HG03378 (cell line): ENCODE measurements around the gene EVC2.
"Not testable (repeated sequence)": the region's sequence is repeated elsewhere in the genome, so short reads cannot be mapped to it uniquely, and the experiment has no call there.

Source experiments
- ATAC-seq: cut with Tn5 transposase; IDR thresholded peaks from one replicate; pipeline ENCODE4 v1.9.1; 2021; ENCODE audit warnings: mild to moderate bottlenecking, moderate library complexity; ENCODE audit not compliant: unreplicated experiment

The EVC2 gene

DNA sequence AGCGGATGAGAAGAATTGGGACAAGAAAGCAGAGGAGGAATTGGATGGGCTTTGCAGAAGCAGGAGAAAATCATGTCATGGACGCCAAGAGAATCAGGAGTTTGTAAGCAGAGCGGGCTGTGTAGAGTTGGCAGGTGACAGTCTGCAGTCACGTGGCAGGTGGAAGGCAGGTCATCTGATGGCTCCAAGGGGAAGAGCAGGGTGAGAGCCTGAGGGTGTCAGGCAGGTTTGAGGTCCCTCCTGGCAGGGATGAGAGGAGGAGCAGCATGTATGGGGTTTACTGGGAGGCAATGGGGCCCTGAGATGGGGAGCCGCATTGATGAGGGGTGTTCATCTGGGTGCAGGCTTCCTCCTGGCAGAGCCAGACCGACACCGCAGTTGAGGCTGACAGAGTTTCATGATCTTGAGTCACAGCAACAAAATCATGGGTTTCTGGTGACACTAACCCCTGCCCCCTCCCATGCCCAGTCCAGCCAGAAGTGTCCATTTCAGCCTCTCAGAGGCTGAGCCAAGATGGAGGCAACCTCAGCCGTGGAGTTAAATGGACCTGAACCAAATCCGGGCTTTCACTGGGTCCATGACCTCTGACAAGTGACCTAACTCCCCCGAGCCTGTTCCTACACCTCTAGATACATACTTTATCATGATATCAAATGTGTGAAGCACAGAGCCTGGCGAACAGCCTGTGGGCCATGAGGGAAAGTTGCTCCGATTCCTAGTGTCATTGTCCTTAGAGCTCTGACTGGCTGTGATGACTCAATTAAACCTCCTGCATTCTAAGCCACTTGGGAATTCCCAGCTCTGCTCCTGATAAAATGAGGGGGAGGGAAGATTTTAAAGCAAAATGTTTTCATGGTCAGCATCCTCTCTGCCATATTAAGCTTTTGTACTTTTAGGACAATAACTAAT is 38.7 kb upstream of the EVC2 start:
- no peak for ATAC-seq

DNA sequence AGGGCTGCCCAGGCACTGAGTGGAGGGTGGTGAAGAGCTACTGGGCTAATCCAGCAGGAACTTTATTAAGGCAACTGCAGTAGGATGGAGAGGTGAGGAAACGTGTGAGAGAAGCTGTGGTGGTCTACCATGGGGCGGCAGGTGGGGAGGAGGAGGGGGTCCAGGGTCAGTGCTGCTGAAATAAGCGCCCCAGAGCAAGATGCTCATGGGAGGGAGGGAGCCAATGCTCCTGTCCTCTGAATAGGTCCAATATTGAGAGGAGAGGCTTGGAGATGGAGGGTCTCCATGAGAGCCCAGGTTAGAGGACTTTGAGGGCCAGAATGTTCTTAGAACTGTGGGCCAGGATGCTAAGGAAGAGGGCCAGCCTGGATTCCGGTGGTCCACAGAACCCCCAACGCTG is 37.9 kb upstream of the EVC2 start:
- ATAC-seq = no peak

DNA sequence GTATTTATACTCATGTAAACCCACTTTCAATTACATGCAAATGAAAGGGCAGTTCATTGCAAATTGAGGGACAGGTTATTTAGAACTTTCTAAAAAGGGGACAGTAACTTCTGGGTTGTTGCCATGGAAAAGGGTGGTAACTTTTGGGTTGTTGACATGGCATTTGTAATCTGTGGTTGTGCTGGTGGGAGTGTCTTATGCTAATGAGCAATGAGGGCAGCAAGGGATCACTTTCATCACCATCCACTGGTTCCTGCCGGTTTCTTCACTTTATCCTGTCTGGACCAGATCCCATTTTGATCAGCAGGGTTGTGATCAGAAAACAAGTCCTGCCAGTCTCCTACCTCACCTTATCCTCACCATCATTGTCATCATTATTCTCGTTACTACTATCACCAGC is 34.6 kb upstream of the EVC2 start:
- no peak for ATAC-seq

DNA sequence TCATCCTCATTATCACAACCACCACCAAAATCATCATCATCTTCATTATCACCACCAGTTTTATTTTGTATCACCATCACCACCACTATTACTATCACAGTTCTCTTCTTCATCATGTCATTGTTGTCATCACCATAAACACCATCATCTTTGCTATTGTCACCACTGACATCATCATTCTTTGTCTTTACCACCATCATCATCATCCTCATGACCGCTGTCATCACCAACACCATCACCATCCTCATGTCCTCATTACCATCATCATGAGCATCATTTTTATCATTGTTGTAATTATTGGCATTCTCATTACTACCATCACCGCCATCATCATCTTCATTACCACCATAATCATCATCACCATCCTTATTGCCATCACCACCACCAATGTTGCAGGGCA is 34.0 kb upstream of the EVC2 start:
- ATAC-seq = no peak

DNA sequence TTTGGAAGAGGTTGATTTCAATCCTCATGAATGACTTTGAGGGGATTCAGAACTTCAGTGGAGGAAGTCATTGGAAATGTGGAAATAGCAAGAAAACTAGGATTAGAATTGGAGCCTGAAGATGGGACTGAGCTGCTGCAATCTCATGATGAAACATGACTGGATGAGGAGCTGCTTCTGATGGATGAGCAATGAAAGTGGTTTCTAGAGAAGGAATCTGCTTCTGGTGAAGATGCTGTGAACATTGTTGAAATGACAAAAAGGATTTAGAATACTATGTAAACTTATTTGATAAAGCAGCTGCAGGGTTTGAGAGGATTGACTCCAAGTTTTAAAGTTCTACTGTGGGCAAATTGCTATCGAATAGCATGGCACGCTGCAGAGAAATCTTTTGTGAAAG is 29.7 kb upstream of the EVC2 start:
- ATAC-seq = no peak

DNA sequence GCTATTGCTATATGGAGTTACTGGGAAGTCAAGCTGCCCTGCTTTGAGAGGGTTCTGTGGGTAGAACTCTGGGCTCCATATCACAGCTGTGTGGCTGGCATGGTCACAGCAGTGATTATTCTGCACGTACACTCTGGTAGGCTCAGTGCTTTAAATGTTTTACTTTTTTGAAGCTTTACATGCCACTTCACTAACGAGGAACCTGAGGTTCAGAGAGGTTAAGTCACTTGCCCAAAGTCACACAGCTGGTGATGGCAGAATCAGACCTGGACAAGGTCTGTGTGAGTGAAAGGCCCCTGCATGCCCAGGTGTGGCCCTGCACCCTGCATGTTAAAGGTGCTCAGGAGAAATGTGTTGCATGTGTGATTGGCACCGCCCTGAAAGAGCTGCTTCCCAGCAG is 27.1 kb upstream of the EVC2 start:
- no peak for ATAC-seq

DNA sequence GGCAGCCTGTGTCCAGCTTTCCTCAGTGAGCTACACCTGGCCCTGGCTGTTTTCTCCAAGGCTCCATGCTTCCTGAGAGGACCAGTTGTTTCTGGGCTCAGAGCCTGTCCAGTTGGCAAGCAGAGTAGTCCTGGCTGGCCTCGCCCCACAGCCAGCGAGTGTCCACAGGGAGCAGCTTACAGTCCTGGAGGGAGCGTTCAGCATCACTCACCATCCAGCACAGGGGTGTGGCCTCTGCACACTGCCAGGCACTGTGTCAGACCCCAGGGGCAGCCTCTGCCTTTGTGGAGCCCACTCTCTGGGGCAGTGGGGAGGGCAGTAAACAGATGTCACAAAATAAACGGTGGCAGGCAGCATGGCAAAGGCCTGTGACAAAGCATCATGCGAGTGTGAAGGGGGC is 26.5 kb upstream of the EVC2 start:
- no peak for ATAC-seq

DNA sequence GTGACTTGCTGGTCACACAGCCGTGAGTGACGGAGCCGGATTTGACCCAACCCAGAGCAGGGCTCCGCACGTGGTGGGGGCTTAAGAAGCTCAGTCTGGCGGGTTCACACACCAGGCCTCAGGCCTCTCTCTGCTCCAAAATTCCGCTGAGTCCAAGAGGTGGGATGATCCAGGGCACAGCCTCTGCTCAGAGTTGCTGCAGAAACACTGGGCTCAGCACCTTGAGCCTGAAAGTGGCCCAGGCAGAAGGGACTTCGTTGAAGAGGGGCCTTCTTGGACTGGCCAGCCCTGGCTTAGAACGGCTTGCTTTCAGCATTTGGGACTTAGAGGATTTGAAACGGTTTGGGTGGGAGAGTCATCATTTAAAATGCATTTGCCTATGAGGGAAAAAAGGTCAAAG is 23.8 kb upstream of the EVC2 start:
- no peak for ATAC-seq

DNA sequence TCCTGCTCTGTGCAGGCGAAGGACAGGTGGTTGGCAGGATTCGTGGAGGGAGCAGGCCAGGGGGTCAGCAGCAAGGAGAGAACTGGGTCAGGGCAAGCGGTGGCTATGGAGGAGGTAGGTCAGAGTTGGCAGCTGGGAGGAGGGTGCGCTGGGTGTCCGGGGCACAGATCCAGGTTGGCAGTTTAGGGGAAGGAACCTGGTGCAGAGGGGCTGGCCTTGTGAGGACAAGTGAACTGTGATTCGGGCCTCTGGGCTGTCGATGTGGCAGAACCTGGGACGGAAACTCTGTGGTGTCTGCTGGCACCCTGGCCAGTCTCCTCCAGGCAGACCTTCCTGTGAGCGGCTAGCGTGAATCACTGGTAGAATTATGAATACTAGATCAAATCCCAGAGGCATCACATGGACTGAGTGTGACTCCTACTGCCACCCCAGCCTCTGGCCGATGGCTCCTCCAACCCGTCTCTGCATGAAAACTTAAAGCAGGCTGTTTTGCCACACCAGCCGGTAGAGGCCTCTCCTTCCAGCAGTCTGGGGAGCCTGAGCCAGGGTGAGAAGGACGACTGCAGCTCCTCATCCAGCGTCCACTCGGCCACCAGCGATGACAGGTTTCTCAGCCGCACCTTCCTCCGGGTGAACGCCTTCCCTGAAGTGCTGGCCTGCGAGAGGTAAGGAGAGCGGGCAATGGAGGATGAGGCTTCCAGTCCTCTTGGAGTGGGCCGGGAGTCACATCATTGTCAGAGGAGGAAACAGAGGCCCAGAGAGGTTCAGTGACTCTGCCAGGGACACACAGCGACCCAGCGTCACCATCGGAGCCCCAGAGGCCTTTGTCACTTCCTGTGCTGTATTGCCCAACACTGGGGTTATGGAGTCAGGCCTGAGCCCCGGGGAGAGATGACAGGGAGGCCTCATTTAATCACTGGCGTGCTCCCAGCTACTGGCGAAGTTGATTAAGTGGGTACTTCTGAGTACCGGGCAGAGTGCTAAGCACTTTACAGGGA is 22.9 kb upstream of the EVC2 start:
- ATAC-seq = no peak

DNA sequence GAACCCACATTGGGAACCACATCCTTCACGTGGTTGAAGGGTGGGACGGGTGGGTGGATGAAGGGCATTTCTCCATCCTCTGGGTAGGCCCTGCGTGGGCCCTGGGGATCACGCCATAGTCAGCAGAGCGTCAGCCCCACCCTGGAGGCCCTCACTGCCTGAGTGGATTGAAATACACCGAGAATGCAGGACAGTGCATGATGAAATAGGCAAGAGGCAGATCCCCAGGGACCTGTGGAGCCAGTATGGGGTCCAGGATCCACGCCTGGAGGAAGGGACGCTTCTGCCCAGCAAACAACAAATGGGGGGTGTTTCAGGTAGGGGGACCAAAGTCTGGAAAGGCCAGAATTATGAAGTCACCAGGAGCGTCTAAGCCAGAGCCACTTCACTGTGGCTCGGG is 22.1 kb upstream of the EVC2 start:
- no peak for ATAC-seq

DNA sequence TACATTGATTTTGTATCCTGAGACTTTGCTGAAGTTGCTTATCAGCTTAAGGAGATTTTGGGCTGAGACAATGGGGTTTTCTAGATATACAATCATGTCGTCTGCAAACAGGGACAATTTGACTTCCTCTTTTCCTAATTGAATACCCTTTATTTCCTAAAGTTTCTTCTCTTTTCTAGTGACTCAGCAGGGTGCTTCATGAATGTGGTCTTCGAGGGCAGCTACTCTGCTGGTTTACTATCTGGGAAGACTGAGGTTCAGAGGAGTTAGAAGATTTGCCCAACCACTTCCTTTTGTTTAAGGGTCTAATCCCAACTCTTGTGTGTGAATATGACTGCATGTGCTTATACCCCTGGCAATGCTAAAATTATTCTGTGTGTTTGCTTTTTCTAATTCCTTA is 20.1 kb upstream of the EVC2 start:
- ATAC-seq = not testable (repeated sequence)

DNA sequence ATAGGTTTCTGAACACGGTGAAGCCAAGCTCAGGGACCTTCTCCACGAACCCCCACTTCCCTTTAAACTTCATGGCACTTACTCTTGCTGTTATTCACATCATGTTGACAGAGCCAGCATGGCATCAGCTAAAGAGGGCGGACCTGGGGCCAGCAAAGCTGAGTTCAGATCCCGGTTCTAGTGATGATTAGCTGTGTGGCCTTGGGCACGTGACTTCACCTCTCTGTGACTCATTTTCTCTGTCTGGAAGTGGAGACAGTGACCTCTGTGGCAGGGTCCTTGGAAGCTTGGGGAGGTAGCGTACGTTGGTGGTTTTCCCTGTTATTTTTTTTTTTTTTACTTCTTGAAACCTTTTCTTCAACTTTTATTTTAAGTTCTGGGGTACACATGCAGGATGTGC is 16.0 kb upstream of the EVC2 start:
- ATAC-seq = no peak

DNA sequence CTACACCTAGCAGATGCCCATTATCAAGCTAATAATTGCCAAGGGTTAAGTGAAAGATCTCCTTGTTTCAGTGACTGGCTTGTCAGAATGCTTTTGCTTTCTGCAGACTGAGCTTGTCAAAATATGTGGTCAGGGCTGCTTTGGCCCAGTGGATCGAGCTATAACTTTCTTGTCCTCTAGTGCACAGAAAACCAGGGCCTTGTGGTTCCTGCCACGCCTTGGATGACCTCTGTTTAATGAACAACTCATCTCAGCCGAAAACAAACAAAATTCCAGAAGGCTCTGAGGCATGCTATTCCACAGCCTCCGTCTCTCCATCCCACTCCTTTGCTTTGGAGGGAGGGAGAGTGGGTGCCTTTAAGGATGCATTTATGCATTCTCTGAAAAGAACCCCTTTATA is 14.0 kb upstream of the EVC2 start:
- no peak for ATAC-seq

DNA sequence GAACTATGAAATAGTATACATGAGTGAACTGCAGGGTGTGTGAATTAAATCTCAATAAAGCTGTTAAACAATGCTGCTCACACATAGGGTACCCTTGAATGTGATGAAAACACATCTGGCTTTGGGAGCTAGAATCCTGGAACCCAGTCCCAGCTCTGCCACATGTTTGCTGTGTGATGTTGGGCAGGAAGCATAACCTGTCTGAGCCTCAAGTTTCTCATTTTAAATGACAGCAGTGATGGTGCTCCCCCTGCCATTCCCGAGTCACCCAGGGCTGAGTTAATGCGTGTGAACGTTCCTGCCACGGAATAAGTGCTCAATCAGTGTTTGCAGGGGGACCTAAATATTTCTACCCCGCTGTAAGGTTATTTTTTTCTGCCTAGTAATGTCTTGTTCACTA is 13.6 kb upstream of the EVC2 start:
- no peak for ATAC-seq

DNA sequence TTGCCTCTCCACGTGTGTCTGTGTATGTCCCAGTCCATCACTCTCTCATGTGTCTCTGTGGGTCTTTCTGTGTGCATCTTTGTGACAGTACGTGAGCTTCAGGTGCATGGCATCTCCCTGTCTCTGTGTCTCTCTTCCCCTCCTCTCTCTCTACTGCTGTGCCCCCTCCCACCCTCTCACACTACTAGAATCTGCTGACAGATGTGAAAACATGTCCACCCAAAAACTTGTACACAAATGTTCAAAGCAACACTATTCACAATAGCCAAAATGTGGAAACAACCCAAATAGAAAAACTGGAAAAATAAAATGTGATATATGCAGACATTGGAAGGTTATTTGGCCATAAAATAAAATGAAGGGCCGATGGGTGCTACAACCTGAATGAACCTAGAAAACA is 12.6 kb upstream of the EVC2 start:
- no peak for ATAC-seq

DNA sequence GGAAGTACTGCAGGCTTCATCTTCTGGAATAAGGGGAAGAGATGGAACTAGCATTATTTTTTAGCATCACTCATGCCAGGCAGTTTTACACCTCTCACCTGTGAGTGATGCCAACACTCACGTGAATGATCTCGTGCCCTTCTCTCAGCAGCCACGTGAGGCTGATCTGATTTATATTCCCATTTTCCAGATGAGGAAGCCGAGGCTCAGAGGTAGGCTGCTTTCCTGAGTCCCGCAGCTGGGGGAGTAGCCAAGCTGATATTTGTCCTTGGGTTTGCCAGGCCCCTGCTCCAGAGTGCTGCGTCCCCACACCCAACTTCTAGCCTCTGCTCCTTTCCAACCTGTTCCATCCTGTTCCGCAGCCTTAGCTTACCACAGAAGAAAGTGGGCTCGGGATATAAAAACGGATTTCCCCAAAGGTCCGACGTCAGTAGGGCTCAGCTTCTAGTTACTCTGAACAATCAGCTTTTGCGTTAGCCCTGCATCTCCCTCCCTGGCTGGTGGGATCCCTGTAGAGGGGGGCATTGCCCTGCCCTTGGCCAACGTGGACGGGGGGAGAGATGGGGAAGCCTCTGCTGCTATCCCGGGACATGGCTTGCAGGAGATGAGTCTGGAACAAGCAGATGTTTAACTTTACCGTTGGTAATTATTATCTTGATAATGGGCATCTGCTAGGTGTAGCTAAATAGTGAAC is 11.9 kb upstream of the EVC2 start:
- ATAC-seq = no peak

DNA sequence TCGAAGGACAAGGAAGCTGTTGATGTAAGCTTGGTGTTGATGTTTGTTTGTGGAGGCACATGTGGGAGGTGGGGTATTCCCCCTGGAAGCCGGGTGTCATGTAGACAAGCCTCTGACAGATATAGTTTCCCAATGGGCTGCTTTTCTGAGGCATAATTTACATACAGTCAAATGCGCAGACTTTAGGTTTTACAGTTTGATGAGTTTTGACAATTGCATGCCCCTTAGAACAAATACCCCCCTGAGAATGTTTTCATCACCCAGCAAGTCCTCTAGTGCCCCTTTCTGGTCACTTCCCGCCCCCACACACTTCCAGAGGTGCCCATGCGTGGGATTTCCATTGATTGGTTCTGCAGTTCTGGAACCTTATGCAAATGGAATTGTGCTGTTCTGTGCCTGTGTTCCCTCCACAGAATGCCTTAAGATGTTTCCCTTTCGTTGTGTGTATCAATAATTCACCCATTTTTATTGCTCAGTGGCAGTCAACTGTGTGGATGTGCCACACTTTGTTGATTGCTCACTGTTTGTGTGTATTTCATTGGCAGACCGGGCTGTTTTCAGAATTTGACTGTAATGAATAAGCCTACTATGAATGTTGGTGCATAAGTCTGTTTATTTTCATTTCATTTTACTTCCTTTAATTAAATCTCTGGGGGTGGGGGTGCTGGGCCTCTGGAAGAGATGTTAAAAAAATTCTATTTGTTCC is 11.1 kb upstream of the EVC2 start:
- no peak for ATAC-seq

DNA sequence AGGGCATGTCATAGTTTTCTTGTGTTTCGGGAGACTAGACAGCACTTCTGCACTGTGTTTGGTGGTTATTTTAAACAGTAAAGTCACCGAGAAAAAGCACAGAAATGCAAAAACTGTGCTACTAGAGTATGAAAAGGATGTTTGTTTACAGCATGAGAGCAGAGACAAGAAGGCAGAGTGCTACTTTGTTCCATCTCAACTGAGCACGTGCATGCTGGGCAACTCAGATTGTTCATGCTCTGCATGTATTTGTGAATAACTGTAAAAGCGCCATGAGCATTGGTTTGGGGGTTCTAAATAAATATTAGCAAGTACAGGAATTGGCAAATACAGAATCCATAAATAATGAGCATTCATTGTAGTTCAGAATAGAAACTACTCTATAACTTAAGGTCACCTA is 10.1 kb upstream of the EVC2 start:
- no peak for ATAC-seq

DNA sequence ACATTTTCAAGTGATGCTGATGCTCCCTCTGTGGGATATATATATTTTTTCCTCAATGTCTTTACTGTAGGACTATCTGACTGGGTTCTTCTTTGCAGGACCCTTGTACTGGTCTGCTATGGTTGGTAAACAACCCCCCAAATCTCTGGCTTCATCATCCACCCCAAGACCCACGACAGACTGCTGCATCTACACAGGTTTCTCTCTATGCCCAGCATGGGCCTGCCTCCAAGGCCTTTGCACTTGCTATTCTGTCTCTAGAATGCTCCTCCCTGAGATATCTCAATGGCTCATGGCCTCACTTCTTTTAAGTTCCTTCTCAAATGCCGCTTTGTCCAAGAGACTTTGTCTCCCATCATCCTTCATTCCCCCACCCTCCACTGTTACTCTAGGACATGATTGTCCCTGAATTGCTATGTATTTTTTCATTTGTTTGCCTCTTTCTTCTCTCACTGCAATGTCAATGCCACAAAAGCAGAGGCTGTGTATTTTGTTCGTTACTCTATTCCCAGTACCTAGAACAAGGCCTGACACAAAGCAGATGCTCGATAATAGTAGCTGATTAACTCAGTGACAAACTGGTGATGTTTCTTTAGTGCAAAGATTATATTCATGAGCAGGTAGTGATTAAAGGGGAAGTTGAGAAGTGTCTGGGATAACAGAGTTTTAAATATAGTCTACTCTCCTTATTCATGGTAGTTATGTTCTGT is 9.2 kb upstream of the EVC2 start:
- no peak for ATAC-seq

DNA sequence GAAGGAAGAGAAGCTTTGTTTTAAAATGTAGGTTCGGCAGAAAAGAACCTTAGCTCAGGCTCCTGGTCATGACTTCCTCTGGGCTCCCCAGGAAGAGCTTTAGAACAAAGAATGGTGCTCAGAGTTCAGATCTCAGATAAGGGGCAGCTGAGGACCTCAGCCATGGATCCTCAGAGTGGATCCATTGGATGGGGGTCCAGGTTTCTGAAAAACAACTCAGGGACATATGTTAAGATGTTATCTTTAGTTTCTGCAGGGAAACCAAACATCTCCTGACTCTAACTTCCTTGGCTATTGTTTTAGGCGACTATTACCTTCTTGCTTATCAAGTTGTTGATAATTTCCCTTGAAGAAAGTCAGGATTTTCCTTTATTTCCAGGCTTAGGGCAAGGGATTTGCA is 8.0 kb upstream of the EVC2 start:
- ATAC-seq = no peak
